HG03135 (cell line): ENCODE data around the gene LAMA2.

Experiments
- ATAC-seq: cut with Tn5 transposase; IDR thresholded peaks from one replicate; pipeline ENCODE4 v1.9.1; 2021; ENCODE audit warnings: mild to moderate bottlenecking, moderate library complexity; ENCODE audit not compliant: unreplicated experiment

The LAMA2 gene

GRCh38 chr6:129251669-129252376 lies 368.9 kb downstream of the LAMA2 start:
- peak; percentile 81 for ATAC-seq

GRCh38 chr6:129252377-129253071 lies 369.6 kb downstream of the LAMA2 start:
- ATAC-seq: no peak

- ATAC-seq: no peak
These were observed 370.3 kb downstream of the LAMA2 start for GRCh38 chr6:129253242-129253641.

- ATAC-seq: no peak
These were observed 370.8 kb downstream of the LAMA2 start for GRCh38 chr6:129253727-129254126.

GRCh38 chr6:129257196-129257595 lies 374.3 kb downstream of the LAMA2 start:
- ATAC-seq: no peak

- no peak for ATAC-seq
These were observed 379.7 kb downstream of the LAMA2 start for GRCh38 chr6:129262661-129263060.

GRCh38 chr6:129263176-129263575 lies 380.2 kb downstream of the LAMA2 start:
- ATAC-seq: no peak

GRCh38 chr6:129264480-129265045 lies 381.6 kb downstream of the LAMA2 start:
- ATAC-seq: no peak

- no peak for ATAC-seq
These were observed 384.1 kb downstream of the LAMA2 start for GRCh38 chr6:129267028-129267427.

- ATAC-seq: no peak
These were observed 386.1 kb downstream of the LAMA2 start for GRCh38 chr6:129269076-129269475.

GRCh38 chr6:129269891-129270290 lies 387.0 kb downstream of the LAMA2 start:
- ATAC-seq: no peak

- no peak for ATAC-seq
These were observed 387.5 kb downstream of the LAMA2 start for GRCh38 chr6:129270450-129270849.

- no peak for ATAC-seq
These were observed 390.2 kb downstream of the LAMA2 start for GRCh38 chr6:129273161-129273560.

- ATAC-seq: no peak
These were observed 393.5 kb downstream of the LAMA2 start for GRCh38 chr6:129276461-129276860.

GRCh38 chr6:129276986-129277385 lies 394.0 kb downstream of the LAMA2 start:
- no peak for ATAC-seq

GRCh38 chr6:129279343-129280292 lies 396.7 kb downstream of the LAMA2 start:
- no peak for ATAC-seq

- no peak for ATAC-seq
These were observed 397.3 kb downstream of the LAMA2 start for GRCh38 chr6:129280293-129280644.

- no peak for ATAC-seq
These were observed 397.8 kb downstream of the LAMA2 start for GRCh38 chr6:129280749-129281148.

GRCh38 chr6:129281168-129281796 lies 398.3 kb downstream of the LAMA2 start:
- no peak for ATAC-seq

GRCh38 chr6:129282019-129282418 lies 399.1 kb downstream of the LAMA2 start:
- ATAC-seq: no peak

GRCh38 chr6:129284225-129284624 lies 401.3 kb downstream of the LAMA2 start:
- ATAC-seq: no peak
